ENCODE results near the gene TLE4.

TLE4 gene

DNA sequence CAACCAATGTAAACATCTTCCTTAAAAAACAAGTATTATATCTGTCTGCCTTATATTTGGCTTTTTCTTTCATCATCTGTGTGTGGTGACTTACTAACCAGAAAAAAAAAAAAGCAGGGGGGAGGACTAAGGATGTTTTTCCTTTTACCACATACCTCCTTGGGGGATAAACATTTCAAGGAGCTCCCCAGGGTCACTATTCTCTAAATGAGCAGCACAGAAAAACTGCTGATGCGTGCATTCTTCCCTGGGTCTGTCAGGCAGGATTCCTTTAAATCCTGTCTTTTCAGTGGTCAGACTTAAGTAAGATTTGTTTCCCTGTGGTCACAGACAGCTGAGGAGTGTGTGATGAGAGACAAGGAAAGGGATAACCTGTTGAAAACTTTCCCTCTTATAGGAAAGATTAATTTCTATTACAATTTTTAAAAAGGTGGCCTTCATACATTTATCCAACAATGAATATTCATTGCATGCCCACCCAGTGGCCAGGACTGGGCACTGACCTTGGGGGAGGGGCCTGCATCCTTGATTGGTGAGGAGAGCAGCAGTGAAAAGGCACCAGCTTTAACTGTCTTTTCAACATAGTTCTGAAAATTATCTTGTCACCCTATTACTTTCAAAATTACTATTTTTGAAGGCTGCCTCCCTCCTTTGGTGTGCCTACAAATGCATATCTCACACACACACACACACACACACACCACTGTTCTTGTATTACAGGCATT is 123.1 kb downstream of the TLE4 start:
- DNase-seq = no peak

DNA sequence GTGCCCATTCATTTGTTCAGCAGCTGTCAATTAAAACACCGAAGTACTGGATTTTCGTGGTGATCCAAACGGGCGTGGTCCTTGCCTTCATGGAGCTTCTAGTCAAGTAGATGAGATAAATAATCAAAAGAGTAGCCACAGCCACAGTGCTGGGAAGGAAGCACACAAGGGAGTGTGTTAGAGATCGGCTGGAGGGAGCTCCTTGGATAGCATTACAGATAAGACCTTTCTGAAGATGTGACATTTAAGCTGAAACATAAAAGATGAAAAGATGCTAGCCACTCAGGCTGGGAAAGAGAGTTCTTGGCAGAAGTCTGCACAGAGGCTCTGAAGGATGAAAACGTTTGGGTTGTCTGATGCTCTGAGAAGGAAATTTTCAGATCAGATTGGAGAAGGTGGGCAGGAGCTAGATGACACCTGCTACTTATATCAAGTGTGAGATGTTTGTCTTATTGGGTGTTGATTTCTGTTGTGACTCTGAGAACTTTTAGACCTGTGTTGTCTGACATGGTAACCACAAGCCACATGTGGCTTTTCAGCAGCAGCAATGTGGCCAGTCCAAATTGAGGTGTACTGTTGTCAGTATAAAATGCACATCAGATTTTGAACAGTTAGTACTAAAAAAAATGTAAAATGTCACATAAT is 123.9 kb downstream of the TLE4 start:
- no peak for DNase-seq

DNA sequence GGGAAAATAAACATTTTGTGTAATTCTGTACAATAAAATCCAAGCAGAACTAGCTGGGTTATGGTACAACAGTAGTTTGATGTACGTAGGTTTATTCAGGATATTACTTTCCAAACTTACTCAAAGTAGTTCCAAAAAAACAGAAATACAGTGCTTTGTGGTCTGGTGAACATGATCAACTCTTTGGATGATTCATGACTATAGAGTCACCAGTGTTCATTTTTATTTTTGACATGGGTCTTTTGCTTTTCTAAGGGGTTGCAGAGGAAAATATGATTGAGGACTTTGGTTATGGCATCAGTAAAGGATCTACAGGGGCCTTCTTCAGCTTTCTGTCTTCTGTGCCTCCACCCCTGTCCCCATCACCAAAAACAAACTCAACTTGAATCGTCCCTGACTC is 127.2 kb downstream of the TLE4 start:
- peak; percentile 11 for DNase-seq

DNA sequence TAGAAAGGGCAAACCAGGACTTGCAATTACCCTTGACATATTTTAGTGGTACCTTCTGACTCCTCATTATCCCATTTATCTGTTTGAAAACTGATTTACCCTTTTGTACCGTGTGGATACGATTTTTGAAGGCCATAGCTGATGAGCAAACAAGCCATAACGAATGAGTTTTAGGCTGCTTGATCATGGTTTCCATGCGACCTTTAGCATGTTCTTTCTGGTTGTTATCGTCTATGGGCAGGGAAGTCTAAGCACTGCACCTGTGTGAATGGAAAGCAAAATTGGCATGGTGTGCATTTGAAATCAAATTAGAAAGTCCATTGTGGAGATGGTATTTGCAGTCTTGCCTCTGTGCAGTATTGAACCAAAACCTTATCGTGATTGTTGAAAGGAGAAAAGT is 127.7 kb downstream of the TLE4 start:
- no peak for DNase-seq

DNA sequence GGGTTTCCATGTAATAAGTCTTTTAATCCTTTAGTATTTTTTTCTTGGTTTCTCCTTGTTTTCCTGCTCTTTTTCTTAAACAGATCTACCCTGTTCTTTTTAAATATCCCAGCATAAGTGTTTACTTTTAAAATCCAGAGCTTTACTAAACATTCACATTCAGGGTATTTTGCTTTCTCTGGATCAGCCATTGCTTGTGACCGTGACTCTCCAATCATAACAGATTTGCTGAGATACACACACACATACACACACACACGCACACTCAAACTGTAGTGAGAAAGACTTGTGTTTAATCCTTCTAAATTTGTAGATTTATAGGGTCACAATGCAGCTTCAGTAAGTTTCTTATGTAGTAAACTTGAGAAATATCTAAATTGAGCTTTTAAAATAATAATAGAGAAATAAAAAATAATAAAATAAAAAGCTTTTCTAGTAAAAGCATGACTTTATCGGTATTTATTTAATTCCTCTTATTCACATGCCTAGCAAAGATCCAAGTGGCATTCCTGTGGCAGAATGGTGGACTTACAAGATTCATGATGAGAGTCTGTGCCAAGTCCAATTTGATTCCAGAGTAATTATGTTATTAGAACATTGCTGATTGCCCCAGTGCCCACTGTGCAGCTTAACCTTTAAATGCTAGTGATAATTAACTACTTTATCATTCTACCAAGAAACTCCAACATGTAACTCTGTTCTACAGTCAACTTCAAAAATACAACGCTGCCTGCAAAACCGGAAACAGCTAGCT is 129.0 kb downstream of the TLE4 start:
- DNase-seq = no peak

DNA sequence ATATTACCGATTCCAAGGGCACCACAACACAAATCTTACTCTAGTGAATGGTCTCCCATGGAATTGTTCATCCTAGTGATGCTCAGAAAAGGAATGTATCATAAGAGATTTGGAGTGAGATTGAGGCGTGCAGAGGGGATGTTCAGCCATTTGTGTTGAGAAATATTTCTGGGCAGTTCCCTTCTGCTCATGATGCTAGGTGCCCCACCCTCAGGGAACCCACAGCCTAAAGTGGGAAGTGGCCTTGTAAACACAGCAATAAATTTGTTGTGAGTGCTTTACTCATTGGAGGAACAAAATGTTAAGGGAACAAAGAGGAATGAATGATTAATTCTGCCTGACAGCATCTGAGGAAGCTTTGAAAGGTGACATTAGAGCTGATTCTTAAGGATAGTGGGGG is 129.9 kb downstream of the TLE4 start:
- DNase-seq = peak; percentile 88

DNA sequence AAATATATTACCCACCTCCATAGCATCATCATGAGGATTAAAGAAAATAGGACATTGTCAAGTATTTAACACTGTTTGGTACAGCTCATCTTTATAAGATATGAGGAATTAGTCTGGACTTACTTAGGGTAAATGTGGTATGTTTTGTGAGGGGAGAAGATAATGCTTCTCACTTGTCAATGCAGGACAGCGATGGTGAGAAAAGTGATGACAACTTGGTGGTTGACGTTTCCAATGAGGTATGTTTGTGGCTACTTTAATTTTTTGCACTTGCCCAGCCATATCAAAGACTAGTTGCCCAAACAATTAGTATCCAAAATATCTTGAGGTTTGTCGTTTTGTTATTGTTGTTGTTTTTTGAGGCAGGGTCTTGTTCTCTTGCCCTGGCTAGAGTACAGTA is 133.9 kb downstream of the TLE4 start:
- no peak for DNase-seq

DNA sequence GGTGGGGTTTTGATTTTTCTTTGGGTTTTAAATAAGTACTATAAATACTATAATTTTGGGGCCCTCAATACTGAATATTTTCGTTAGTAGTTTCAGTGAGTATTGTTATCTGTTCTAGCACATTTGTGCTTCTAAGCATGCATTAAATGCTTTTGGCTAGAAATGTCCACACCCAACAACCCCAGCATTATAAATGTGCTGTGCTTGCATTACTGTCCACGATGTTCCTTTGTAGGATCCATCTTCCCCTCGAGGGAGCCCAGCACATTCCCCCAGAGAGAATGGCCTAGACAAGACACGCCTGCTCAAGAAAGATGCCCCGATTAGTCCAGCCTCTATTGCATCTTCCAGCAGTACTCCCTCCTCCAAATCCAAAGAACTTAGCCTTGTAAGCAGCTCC is 134.7 kb downstream of the TLE4 start:
- DNase-seq = no peak

DNA sequence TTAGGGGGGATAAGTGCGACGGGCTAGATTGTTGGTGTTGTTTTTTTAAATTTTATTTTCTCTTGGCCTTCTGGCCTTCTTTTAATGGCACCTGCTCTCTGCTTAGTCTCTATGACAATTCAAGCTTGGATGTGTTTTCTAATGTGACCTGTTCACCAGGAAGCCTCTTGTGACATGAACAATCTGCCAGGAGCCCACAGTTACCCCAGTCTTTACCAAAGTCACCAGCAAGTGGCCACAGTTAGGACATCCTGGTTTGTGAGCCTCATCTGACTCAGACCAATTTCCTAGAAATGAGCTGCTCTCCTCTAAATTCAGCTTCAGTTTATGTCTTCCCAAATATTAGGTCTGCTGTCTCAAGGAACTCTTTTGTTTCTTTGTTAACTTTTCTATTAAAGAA is 135.8 kb downstream of the TLE4 start:
- DNase-seq = no peak

DNA sequence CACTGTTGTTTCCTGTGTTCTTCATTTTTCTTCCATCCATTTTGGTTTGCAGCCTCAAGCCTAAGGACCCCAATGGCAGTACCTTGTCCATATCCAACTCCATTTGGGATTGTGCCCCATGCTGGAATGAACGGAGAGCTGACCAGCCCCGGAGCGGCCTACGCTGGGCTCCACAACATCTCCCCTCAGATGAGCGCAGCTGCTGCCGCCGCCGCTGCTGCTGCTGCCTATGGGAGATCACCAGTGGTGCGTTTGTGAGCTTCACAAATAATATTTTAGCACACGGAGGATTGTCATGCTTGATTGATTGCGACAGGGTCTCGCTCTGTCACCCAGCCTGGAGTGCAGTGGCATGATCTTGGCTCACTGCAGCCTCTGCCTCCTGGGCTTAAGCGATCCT is 136.8 kb downstream of the TLE4 start:
- DNase-seq = no peak

DNA sequence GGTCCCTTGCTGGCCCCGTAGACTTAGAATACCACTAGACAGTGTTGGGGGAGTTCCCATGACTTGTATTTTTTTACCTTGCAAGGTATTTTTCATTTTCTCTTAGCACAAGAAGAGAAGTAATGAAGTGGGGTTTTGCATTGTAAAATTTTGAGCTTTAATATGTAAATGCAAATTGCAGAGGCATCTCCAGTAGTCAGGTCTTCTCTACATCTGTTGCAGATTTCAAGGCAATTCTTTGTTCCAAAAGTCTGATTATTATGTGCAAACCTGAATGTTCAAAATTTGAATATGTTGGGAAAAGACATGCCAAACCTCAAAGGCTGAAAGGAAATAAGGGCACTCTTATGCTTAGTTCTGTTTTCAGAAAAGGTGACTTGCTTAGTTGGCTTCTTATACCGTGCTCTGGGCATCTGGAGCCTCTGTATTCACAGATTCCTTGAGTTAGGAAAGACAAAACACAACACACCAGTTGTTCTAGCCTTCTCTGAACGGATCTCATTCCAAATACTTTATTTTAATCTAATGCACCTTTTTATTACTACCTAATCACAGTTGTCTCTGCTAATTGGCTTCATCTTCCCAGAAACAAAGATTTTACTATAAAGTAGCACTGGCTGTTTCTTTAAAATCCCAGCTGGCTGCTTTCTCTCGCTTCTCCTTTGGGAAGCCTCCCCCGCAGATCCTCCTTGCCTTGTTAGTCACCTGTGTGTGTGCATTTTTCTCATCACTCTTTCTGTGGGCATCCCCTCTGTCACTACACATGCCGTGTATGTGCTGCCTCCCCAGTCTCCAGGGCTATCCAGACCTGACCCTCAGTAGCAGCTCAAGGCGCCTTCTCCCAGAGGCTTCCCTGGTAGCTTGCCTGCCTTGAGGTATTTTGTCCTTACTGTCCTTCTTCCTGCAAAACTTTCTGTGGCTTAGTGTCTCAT is 138.2 kb downstream of the TLE4 start:
- no peak for DNase-seq

DNA sequence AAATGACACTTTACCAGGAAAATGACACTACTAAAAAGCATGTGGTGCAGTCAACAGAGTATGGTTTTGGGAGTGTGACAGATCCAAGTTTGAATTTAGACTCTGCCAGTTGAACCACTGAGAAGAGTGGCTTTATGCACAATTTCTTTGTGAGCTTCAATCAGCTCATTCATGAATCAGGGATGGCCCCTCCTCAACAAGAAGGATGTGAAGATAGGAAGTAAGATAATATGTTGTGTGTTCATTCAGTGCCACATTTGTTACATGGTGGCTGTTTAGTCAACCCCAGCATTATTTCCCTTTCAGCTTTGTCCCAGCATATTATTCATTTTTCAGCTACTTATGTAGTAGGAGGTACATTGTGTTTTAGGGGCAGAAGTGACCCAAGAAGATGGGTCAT is 140.1 kb downstream of the TLE4 start:
- no peak for DNase-seq

DNA sequence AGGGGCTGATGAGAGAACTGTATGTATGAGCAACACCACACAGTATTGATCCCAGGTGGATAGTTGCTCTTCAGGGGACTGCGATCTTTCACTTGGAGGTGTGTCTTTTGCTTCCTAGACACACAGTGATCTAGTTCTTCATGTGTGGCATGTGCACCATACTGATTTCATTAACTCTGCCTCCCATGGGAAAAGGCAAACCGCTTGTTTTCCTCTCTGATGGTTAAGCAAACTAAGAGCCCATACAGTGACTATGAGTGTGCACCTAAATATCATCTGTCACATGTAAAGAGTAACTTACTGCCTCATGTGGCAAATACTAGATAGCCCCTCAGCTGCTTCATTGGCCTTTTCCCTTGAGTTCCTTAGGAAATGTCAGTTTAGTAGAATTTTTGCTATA is 147.3 kb downstream of the TLE4 start:
- DNase-seq = no peak

DNA sequence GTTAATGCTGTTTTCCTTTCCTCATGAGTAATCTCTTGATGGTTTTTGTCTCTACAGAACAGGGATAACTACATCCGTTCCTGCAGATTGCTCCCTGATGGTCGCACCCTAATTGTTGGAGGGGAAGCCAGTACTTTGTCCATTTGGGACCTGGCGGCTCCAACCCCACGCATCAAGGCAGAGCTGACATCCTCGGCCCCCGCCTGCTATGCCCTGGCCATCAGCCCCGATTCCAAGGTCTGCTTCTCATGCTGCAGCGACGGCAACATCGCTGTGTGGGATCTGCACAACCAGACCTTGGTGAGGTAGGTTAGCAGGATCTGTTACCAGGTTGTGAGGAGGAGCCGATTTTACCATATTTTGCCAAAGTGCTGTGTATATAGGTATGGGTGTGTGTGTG is 148.2 kb downstream of the TLE4 start:
- no peak for DNase-seq

DNA sequence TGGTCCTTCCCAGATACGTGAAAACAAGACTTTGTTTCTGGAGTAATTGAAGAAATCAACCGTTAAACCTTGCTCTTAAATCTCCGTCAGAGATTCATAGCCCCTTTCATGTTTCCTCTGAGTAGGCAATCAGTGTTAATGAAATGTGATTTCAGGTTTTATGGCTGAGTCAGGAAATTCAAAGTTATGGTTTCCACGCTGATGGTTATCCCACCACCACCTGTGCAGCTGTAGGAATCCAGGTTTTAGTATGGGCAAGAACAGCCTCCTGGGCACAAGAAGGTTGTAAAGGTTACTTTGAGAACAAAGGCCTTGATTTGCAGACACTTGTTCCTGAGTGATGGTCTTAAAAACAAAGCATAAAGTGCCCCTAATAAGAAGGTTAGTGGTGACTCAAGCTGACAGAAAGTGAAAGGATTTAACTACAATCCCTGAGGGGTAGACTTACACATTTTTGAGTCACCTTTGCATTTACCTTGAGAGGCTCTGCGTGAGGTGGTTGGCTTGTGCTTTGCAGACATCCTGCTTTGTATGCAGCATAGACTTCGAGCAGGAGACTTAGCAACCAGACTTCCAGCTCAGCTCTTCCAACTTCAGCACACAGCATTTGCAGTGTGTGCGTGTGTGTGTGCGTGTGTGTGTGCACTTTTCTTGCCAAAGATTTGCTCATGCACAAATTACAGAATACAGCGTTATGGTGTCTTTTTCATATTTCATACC is 159.6 kb downstream of the TLE4 start:
- no peak for DNase-seq

DNA sequence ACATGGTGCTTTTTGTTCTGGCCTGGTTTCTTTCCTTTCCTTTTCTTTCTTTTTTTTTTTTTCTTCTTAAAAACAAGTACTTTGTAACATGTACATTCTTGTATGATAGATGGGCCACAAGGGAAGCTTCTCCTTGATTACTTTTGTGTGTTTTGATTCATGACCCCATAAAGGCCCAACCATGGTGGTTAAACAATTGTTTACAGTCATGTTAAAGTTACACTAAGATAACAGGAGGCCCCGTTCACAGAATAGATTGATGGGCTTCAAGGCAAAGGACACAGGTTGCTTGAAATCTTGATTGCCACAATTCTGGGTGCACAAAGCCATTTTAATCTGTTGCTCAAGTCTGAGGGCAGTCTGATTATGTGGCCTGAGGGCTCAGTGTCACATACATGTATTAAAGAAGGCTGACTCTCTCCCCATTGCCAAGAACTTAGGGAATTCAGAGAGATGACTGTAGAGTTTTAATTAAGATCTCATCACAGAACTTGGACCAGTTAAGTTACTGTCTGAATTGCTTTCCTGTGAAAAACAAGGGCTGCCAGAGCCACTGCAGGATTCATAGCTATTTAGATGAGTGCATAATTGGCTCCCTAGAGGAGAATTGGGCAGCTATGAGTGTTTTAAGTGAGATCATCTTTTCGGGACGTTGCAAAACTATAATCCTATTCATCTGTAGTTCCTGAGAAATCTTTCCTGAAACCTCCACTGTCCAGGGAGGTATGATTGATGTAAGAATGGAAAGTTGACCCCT is 163.4 kb downstream of the TLE4 start:
- DNase-seq = no peak

DNA sequence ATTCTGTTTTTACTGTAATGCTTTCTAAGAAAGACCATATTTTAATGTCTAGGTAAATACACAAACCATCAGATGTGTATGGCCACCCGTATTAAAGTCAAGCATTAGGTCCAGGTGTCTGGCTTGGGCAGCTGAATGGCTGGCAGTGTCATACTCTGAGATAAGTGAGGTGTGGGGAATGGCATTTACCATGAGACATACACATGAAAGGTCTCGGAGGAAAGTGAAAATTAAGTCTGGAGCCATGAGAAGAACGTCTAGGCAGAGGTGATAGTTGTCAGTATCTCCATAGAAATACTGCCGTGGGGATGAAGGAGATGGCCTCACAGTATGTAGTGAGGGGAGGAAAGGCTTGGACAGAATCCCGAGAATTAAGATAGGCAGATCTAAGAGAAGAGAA is 164.3 kb downstream of the TLE4 start:
- no peak for DNase-seq

DNA sequence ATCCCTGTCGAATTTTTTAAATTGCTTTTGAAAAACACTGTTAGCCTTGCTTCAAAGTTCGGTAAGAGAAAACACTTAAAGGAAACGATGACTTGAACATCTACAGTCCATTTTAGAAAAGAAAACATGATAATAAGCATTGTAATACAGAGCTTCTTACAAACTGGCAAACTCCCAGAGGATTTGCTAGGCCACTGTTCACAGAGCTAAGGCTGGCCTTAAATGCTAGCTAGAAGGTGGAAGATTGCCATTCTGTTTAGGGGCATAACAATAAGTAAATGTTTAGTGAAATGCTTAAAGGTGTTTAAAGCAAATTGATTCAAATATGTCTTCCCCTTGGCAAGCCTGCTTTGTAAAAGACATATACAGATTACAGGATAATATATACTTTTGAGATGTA is 169.6 kb downstream of the TLE4 start:
- DNase-seq = no peak

DNA sequence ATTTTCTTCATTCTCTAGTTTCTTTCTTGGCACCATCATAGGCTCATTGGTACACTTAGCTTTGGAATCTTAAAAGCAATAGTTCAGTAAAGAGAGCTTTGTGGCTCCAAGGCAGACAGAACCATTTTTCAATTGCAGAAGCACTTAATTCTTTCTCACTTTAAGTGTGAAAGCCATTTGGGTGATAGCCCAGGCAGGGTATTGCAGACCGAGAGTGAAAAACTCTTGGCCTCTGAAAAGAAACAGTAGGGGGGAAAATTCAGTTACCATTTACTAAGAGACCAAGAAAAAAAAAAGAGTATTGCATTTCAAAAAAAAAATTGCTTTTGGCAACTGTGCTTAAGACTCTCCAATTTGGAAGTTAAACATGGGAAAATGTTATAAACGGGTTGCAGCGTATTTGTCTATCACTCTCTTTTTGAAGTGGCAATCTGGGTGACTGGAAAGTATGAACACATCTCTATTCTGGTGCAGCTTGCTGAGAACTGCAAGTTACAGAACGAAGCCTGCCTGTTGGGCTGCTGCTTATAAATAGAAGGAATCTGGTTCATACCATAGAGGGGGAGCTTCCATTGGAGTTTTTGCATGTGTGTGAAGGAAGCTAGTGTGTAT is 170.5 kb downstream of the TLE4 start:
- no peak for DNase-seq

DNA sequence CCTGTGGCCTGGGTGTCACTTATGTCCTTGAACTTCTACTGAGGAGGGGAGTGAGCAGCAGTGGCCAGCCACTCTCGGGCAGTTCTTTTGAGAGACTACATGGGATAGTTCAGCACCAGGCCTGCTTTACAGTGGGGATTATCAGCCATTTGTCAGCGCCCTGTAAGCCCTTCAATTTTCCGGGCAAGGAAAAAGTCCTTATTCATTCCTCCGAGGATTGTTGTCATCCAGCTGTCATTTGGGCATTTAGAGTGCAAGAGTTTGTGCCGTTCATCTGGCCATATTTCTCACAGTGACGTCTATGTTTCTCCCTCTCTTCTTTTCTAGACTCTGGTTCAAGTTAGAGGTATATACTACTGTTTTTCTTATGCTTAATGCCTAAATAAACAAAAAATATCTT is 172.8 kb downstream of the TLE4 start:
- no peak for DNase-seq

DNA sequence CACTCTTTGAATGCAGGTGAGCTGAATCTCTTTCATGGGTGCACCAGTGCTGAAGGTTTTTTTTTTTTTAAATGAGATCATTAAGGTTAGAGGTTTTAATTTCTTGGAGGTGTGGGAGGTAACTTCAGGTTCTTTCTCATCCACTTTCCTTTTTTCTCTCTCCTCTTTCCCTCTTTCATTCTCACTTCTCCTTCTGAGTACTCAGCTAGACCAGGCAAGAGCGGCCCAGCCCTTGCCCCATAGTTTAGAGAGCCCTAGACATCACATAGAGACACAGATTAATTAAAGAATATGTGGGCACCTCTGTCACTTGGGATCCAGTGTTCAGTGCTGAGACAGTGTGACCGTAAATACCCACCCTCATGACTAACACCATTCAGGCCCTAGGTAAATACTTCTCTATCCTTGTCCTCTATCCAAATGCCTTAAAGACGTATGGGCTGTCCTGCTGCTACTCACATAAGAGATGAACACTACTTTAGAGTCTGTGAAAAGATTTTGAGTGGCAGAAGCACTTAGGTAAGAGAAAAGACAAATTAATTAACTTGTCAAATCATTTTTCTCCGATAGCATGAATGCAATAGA is 174.1 kb downstream of the TLE4 start:
- no peak for DNase-seq
